Hepatocyte (in vitro differentiated cells): ENCODE measurements around the gene TH.

Source experiments
- EZH2 ChIP-seq: fragments of 200-600 bp; sonication (generic); IDR thresholded peaks from 2 replicates; pipeline ENCODE4 v1.6.1; 2016; ENCODE audit warnings: antibody characterized with exemption, mild to moderate bottlenecking, borderline replicate concordance
- TF ChIP-seq, protein P1 (sequence below): fragments of 200-600 bp; sonication (generic); IDR thresholded peaks from 2 replicates; pipeline ENCODE4 v1.5.1; 2016; ENCODE audit warnings: antibody characterized with exemption, mild to moderate bottlenecking; ENCODE audit not compliant: poor library complexity

DNA sequence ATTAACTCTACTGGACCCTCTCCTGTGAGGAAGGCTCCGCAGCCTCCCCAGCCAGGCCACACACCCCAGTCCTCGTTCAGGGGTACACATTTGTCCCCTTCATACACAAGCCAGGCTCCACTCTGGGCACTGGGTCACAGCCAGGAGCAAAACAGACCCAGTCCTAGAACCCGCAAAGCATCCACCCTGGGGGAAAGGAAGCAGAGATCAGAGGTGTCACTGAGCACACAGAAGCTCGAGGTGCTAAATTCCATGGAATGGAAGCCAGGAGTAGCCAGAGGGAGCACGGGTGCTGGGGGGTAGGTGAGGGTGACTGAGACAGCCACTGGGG, 43.6 kb upstream of the TH start:
- TF ChIP-seq, protein P1, sequence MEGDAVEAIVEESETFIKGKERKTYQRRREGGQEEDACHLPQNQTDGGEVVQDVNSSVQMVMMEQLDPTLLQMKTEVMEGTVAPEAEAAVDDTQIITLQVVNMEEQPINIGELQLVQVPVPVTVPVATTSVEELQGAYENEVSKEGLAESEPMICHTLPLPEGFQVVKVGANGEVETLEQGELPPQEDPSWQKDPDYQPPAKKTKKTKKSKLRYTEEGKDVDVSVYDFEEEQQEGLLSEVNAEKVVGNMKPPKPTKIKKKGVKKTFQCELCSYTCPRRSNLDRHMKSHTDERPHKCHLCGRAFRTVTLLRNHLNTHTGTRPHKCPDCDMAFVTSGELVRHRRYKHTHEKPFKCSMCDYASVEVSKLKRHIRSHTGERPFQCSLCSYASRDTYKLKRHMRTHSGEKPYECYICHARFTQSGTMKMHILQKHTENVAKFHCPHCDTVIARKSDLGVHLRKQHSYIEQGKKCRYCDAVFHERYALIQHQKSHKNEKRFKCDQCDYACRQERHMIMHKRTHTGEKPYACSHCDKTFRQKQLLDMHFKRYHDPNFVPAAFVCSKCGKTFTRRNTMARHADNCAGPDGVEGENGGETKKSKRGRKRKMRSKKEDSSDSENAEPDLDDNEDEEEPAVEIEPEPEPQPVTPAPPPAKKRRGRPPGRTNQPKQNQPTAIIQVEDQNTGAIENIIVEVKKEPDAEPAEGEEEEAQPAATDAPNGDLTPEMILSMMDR: no peak
- TF ChIP-seq EZH2: no peak
